Activated CD4-positive, alpha-beta T cell treated with anti-CD3 and anti-CD28 coated beads, Interleukin-2, Interleukin-6, amounts not matched to agents 100 ng/mL and 50 ng/mL, durations not matched to agents 16 hours and 8 hours (primary cell): ENCODE measurements around the gene SEPTIN6.
A peak's percentile ranks its signal among the peaks of the same experiment; 100 is the strongest.

ENCODE experiments used
- DNase-seq: peaks from one replicate; pipeline ENCODE4 v3.0.0-alpha.2; 2020

Gene SEPTIN6

DNA sequence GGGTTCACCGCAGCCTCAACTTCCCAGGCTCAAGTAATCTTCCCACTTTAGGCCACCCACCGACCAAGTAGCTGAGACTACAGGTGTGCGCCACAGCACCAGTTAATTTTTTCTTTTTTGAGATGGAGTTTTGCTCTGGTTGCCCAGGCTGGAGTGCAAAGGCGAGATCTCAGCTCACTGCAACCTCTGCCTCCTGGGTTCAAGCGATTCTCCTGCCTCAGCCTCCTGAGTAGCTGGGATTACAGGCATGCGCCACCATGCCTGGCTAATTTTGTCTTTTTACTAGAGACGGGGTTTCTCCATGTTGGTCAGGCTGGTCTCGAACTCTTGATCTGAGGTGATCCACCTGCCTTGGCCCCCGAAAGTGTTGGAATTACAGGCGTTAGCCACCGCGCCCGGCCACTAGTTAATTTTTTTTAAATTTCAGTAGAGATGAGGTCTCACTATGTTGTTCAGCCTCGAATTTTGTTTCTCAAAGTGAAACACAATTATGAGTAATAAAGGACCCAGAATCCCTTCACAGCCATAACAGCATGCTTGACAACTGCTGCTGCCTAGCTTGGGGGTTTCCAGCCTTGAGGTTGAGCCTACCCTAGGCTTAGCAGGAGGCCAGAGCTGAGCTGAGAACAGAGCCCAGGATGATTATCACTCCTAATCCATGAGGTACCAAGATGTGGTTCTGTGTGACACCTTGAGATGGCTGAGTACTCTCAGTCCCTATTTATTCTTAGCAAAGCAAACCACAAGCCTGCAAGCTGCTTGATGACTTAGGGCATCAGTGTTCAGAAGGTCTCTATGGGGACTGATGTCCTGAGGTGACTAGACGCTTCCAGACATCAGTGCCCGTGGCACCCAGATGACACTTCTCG, 45.2 kb downstream of the SEPTIN6 start:
- DNase-seq: peak; percentile 96

DNA sequence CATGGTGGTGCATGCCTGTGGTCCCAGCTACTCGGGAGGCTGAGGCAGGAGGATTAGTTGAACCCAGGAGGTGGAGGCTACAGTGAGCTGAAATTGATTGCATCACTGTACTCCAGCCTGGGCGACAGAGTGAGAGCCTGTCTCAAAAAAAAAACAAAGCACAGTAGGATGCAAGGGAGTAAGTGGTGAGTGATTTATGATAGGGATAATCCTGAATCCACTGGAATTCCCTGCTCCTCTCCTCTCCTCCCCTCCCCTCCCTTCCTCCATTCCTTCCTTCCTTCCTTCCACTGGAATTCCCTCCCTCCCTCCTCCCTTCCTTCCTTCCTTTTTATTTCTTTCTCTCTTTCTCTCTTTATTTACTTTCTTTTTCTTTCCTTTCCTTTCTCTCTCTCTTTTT, 45.9 kb downstream of the SEPTIN6 start:
- no peak for DNase-seq

DNA sequence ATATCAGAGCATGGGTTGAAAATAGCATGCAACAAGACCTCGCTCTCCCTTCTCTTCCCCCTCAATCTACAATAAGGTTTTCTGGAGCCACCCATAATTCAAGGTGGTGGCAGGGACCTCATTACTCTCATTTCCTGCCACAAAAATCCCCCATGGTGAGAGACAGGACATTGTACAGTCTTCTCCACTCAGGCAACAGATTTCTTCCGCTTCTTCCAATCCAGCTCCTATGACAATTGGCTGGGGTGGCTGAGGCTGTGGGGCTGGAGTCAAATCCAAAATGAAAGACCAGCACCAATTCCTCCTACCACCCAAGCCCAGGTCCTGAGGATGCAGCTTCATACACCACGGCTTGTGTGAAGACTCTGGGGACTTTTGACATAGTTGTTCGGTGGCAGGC, 46.5 kb downstream of the SEPTIN6 start:
- peak; percentile 32 for DNase-seq

DNA sequence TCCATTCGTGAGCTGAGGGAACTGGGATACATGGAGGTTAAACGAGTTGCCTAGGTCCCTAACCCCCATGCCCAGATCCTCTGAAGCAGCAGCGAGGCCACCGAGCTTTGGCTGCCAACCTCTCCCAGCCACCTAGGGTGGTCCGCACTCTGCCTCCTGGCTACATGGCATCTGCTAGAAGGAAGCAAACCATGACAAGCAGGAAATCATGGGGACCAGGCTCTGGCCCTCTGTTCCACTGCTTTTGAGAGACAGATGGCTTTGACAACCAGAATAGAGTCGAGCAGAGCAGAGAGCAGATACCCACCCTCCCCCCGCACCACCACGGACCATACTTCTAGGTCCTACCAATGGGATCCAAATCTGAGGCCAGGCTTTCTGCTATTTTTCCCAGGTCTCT, 49.3 kb downstream of the SEPTIN6 start:
- DNase-seq: no peak
